Esophagus muscularis mucosa (tissue), 4 donors: ENCODE measurements around the gene TNPO3. TPM values are rescaled to one million over a fixed set of nuclear protein-coding genes. Genes with fewer than 3 reads are reported as not detected.
A peak's percentile ranks its signal among the peaks of the same experiment; 100 is the strongest.

Source experiments
- DNase-seq: peaks from one replicate; pipeline ENCODE4 v3.0.0-alpha.2; 2017; ENCODE audit errors: extremely low spot score
- H3K27ac ChIP-seq, 4 donors: fragments of 200-600 bp; sonication (generic); replicated peaks in 1 of 4; 1 replicate in 3 of 4; 2 replicates in 1 of 4; pipeline ENCODE4 v1.5.1; 2016 to 2019; ENCODE audit warnings: mild to moderate bottlenecking in 1 of 4
- H3K27me3 ChIP-seq, 4 donors: fragments of 200-600 bp; sonication (generic); one replicate each; pipeline versions ENCODE4 v1.5.1 to v1.6.0; 2016 to 2019
- H3K36me3 ChIP-seq, 4 donors: fragments of 200-600 bp; sonication (generic); one replicate each; pipeline ENCODE4 v1.5.1; 2016 to 2019
- H3K4me1 ChIP-seq, 4 donors: fragments of 200-600 bp; sonication (generic); one replicate each; pipeline ENCODE4 v1.5.1; 2016 to 2019
- H3K4me3 ChIP-seq, 4 donors: fragments of 200-600 bp; sonication (generic); 1 replicate in 2 of 4; 2 replicates in 2 of 4; pipeline ENCODE4 v1.5.1; 2016 to 2019; ENCODE audit warnings: mild to moderate bottlenecking in 4 of 4, moderate library complexity in 1 of 4
- H3K9me3 ChIP-seq, 4 donors: fragments of 200-600 bp; sonication (generic); 1 replicate in 3 of 4; 2 replicates in 1 of 4; pipeline ENCODE4 v1.5.1; 2016 to 2019
- CTCF ChIP-seq, 3 experiments: fragments of 200-600 bp in 2 of 3; fragments of 450-650 bp in 1 of 3; sonication (generic) in 2 of 3; IDR thresholded peaks; one replicate each; pipeline ENCODE4 v1.5.1; 2017 to 2019; ENCODE audit warnings: antibody characterized with exemption in 3 of 3, mild to moderate bottlenecking in 2 of 3, moderate library complexity in 1 of 3
- EP300 ChIP-seq: sonication (generic); formaldehyde crosslinking; IDR thresholded peaks from one replicate; pipeline ENCODE4 v1.6.1; 2017; ENCODE audit warnings: antibody characterized with exemption
- POLR2A ChIP-seq: fragments of 450-650 bp; IDR thresholded peaks from one replicate; pipeline ENCODE4 v1.6.1; 2017; ENCODE audit warnings: antibody characterized with exemption, moderate library complexity, mild to moderate bottlenecking, low read depth
- POLR2AphosphoS5 ChIP-seq, 2 donors: sonication (generic); formaldehyde crosslinking; IDR thresholded peaks; one replicate each; pipeline ENCODE4 v1.6.1; 2017; ENCODE audit warnings: antibody characterized with exemption in 2 of 2
- WGBS: methylation state at CpG from one replicate; pipeline ENCODE4 v1.1.5; 2018; 5-methylcytosine and 5-hydroxymethylcytosine counted together
- intact Hi-C: fragments of 100-400 bp; cut with DNase I; formaldehyde crosslinking; loops from one replicate; pipeline ENCODE4 v1.15.1; 2023
- total RNA-seq, 4 donors: library from RNA; depleted of rRNA; stranded (reverse); fragments of >200 nt; gene quantifications; one replicate each; pipeline versions ENCODE4 v1.1.0 to v1.2.1, GENCODE V29; 2016

The TNPO3 gene
- total RNA-seq, 4 donors from 2014 or later = 35.7 to 46.2 (median 38.1) TPM

GRCh38 chr7:128916643-128916915 lies 138.3 kb downstream of the TNPO3 start:
- DNase-seq = no peak
- no peak for TF ChIP-seq POLR2A
- TF ChIP-seq EP300 = no peak
- TF ChIP-seq POLR2AphosphoS5 (IDR thresholded peaks at IDR 0.05) = no peak
- no peak for TF ChIP-seq CTCF (IDR thresholded peaks at IDR 0.05)

GRCh38 chr7:128915841-128916642 lies 138.9 kb downstream of the TNPO3 start:
- H3K4me1 ChIP-seq = peaks cover 0 to 19% (median 17%) of the 10 kb centered on the region in 4 donors
- no peaks in the 10 kb centered on the region for H3K36me3 ChIP-seq
- H3K27ac ChIP-seq = no peak overlapping the region
- intact Hi-C loops = no loop called here
- peak overlapping the region; percentile 32 to 44 (median 38) for H3K4me3 ChIP-seq
- no peak for DNase-seq
- 81% methylated on average over 7 of the region's 69 CpGs for WGBS
- H3K9me3 ChIP-seq = no peaks in the 10 kb centered on the region
- TF ChIP-seq EP300 (no peak), POLR2A (no peak), POLR2AphosphoS5 (IDR thresholded peaks at IDR 0.05) (no peak), CTCF (IDR thresholded peaks at IDR 0.05) (no peak)
- peaks cover 0 to 68% (median 21%) of the 10 kb centered on the region in 4 donors for H3K27me3 ChIP-seq

More at GRCh38 chr7:128916643-128916915, 138.3 kb downstream of the TNPO3 start:
- Histone ChIP-seq H3K36me3 (no peaks in the 10 kb centered on the region), H3K9me3 (no peaks in the 10 kb centered on the region), H3K27ac (no peak overlapping the region), H3K27me3 (peaks cover 0 to 64% (median 21%) of the 10 kb centered on the region in 4 donors), H3K4me1 (peaks cover 0 to 19% (median 17%) of the 10 kb centered on the region in 4 donors), H3K4me3 (no peak overlapping the region)
- intact Hi-C loops = no loop called here
- WGBS = 90% methylated on average over 7 of the region's 7 CpGs

- H3K4me3 ChIP-seq = peak overlapping the region; percentile 32 to 44 (median 38)
- H3K4me1 ChIP-seq = peaks cover 5 to 25% (median 22%) of the 10 kb centered on the region in 4 donors
- TF ChIP-seq POLR2AphosphoS5 (IDR thresholded peaks at IDR 0.05) (no peak), CTCF (IDR thresholded peaks at IDR 0.05) (no peak), EP300 (no peak), POLR2A (no peak)
- no peaks in the 10 kb centered on the region for H3K9me3 ChIP-seq
- no peaks in the 10 kb centered on the region for H3K36me3 ChIP-seq
- peaks cover 0 to 71% (median 27%) of the 10 kb centered on the region in 4 donors for H3K27me3 ChIP-seq
- H3K27ac ChIP-seq = no peak overlapping the region
- WGBS = 2% methylated on average over 19 of the region's 34 CpGs
- no peak for DNase-seq
- intact Hi-C loops = no loop called here
These were observed 139.6 kb downstream of the TNPO3 start for GRCh38 chr7:128915271-128915819.

GRCh38 chr7:128914566-128915151 lies 140.3 kb downstream of the TNPO3 start:
- Histone ChIP-seq H3K36me3 (no peaks in the 10 kb centered on the region), H3K27ac (no peak overlapping the region), H3K4me1 (peaks cover 12 to 31% (median 29%) of the 10 kb centered on the region in 4 donors), H3K4me3 (peak overlapping the region in 2 of 4 donors; percentile 34 to 42), H3K27me3 (peaks cover 0 to 74% (median 34%) of the 10 kb centered on the region in 4 donors), H3K9me3 (no peaks in the 10 kb centered on the region)
- intact Hi-C loops = no loop called here
- DNase-seq = no peak
- no peak for TF ChIP-seq EP300
- TF ChIP-seq CTCF (IDR thresholded peaks at IDR 0.05) = no peak
- TF ChIP-seq POLR2AphosphoS5 (IDR thresholded peaks at IDR 0.05) = no peak
- TF ChIP-seq POLR2A = no peak
- WGBS = 84% methylated on average over 6 of the region's 11 CpGs
